ENCODE measurements around the gene BCAS3.
"Not testable (repeated sequence)": the region's sequence is repeated elsewhere in the genome, so short reads cannot be mapped to it uniquely, and the experiment has no call there.

BCAS3 gene

DNA sequence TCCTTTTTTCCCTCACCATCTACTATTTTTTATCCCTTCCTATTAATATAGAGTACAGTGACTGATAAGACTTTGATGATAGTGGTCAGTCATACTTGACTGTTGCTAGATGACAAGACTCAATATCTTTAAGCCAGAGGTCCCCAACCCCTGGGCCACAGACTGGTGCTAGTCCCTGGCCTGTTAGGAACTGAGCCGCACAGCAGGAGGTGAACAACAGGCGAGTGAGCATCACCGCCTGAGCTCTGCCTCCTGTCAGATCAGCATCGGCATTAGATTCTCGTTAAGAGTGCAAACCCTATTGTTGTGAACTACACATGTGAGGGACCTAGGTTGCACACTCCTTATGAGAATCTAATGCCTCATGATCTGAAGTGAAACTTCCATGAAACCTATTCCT, 341.3 kb downstream of the BCAS3 start:
- in situ Hi-C loops (cut with HindIII; ENCODE audit: low sequenced_read_pairs) = no loop called here
- H3K4me3 ChIP-seq (ENCODE audit: low read depth, low read length) = no peak overlapping the region
- TF ChIP-seq CTCF (IDR thresholded peaks at IDR 0.05; ENCODE audit: low read depth, low read length, missing control alignments) = no peak
- no peak for DNase-seq (ENCODE audit: low read depth)

DNA sequence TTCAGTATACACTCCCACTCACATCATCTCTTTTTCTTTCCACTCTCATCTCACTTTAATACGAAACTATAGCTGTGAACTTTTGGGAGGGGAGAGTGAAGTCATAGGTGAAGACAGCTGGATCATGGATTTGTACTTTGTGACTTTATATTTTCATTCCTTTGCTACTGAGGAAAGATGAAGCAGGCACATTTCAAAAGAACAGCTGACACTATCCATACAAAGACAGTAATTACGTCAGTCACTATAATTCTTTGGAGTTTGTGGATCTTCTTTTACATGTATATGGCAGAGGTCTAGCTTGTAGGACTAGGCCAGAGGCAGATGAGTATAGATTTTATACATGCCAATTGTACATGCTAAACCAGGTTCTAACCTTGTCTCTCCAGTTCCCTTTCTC, 346.3 kb downstream of the BCAS3 start:
- no peak for DNase-seq (ENCODE audit: low read depth)
- TF ChIP-seq CTCF (IDR thresholded peaks at IDR 0.05; ENCODE audit: low read depth, low read length, missing control alignments) = no peak
- in situ Hi-C loops (cut with HindIII; ENCODE audit: low sequenced_read_pairs) = no loop called here
- H3K4me3 ChIP-seq (ENCODE audit: low read depth, low read length) = no peak overlapping the region

GRCh38 chr17:61026818-61027217, 349.2 kb downstream of the BCAS3 start:
- no peak for TF ChIP-seq CTCF (IDR thresholded peaks at IDR 0.05; ENCODE audit: low read depth, low read length, missing control alignments)
- H3K4me3 ChIP-seq (ENCODE audit: low read depth, low read length) = no peak overlapping the region
- in situ Hi-C loops (cut with HindIII; ENCODE audit: low sequenced_read_pairs) = no loop called here
- no peak for DNase-seq (ENCODE audit: low read depth)

GRCh38 chr17:61029181-61029580, 351.5 kb downstream of the BCAS3 start:
- in situ Hi-C loops (cut with HindIII; ENCODE audit: low sequenced_read_pairs) = no loop called here
- no peak overlapping the region for H3K4me3 ChIP-seq (ENCODE audit: low read depth, low read length)
- no peak for DNase-seq (ENCODE audit: low read depth)
- no peak for TF ChIP-seq CTCF (IDR thresholded peaks at IDR 0.05; ENCODE audit: low read depth, low read length, missing control alignments)

- TF ChIP-seq CTCF (IDR thresholded peaks at IDR 0.05; ENCODE audit: low read depth, low read length, missing control alignments) = no peak
- in situ Hi-C loops (cut with HindIII; ENCODE audit: low sequenced_read_pairs) = no loop called here
- no peak for DNase-seq (ENCODE audit: low read depth)
- H3K4me3 ChIP-seq (ENCODE audit: low read depth, low read length) = no peak overlapping the region
These were observed 363.0 kb downstream of the BCAS3 start for GRCh38 chr17:61040666-61041065.

DNA sequence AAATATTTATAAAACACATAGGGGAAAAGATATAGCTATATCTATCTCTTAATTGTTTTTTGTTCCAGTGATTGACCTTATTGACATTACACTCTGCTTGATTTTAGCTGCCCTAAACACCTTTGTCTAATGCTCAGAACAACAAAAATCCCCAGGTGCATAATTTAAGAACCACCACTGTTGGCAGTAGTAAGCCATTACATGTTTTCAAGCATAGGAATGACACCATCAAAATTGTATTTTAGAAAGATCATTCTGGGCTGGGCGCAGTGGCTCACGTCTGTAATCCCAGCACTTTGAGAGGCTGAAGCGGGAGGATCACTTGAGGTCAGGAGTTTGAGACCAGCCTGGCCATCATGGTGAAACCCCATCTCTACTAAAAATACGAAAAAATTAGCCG, 364.7 kb downstream of the BCAS3 start:
- in situ Hi-C loops (cut with HindIII; ENCODE audit: low sequenced_read_pairs); H3K4me3 ChIP-seq (ENCODE audit: low read depth, low read length); DNase-seq (ENCODE audit: low read depth): not testable (repeated sequence)

DNA sequence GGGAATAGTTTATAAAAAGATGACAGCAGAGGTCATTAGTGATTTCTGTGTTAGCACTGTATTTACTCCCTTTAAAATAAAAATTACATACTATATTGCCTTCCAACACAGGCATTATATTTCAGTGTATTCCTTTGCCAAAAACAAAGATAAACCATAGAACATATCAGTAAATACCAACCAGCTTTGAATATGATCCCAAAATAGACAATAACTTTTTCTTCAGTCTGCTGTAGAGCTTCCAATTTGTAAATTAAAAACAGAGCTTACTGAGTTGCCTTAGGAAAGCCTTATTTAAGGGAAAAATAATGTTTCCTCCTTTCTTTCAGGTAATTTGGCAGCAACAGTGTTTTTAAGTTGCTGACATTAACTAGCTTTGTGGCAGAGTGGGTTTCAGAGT, 369.9 kb downstream of the BCAS3 start:
- no peak for DNase-seq (ENCODE audit: low read depth)
- in situ Hi-C loops (cut with HindIII; ENCODE audit: low sequenced_read_pairs) = no loop called here
- H3K4me3 ChIP-seq (ENCODE audit: low read depth, low read length) = no peak overlapping the region
- no peak for TF ChIP-seq CTCF (IDR thresholded peaks at IDR 0.05; ENCODE audit: low read depth, low read length, missing control alignments)

All from astrocyte of the cerebellum (primary cell).